Epithelial cell of prostate (primary cell): ENCODE results near the gene EPB42.
"Not testable (repeated sequence)": the region's sequence is repeated elsewhere in the genome, so short reads cannot be mapped to it uniquely, and the experiment has no call there.

Experiments
- DNase-seq: peaks from one replicate; pipeline ENCODE4 v3.0.0-alpha.2; 2011; ENCODE audit warnings: low read depth, low spot score
- H3K27ac ChIP-seq: fragments of 450-650 bp; 2 replicates; pipeline ENCODE4 v1.5.1; 2017; ENCODE audit warnings: mild to moderate bottlenecking

EPB42 gene

DNA sequence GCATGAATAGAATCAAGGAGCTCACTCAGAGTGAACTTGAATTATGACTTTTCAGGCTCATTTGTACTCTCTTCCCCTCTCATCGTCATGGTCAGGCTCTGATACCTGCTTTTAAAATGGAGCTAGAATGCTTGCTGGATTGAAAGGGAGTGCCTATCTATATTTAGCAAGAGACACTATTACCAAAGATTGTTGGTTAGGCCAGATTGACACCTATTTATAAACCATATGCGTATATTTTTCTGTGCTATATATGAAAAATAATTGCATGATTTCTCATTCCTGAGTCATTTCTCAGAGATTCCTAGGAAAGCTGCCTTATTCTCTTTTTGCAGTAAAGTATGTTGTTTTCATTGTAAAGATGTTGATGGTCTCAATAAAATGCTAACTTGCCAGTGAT lies 26.0 kb downstream of the EPB42 start:
- DNase-seq = no peak
- no peak overlapping the region for H3K27ac ChIP-seq

DNA sequence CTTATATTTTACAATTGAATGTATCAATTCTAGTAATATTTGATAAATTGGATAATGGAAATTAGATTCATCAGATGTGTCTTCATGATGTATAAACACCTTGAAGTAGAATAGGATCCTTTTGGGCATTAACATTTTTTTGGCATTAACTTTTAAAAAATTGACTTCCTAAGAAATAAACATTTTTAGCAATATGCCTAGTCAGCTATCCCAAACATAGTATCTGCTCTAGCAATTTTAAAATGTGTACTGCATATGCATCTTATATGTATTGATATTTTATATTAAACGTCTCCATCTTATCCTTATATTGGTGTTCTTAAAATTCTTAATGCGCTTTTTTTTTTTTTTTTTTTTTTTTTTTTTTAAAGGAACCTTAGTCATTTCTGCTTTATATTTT lies 27.1 kb downstream of the EPB42 start:
- no peak for DNase-seq
- no peak overlapping the region for H3K27ac ChIP-seq

- no peak overlapping the region for H3K27ac ChIP-seq
- DNase-seq = no peak
Observed at GRCh38 chr15:43190178-43190577, 30.6 kb downstream of the EPB42 start.

GRCh38 chr15:43189296-43189695 lies 31.5 kb downstream of the EPB42 start:
- DNase-seq = no peak
- H3K27ac ChIP-seq = no peak overlapping the region

DNA sequence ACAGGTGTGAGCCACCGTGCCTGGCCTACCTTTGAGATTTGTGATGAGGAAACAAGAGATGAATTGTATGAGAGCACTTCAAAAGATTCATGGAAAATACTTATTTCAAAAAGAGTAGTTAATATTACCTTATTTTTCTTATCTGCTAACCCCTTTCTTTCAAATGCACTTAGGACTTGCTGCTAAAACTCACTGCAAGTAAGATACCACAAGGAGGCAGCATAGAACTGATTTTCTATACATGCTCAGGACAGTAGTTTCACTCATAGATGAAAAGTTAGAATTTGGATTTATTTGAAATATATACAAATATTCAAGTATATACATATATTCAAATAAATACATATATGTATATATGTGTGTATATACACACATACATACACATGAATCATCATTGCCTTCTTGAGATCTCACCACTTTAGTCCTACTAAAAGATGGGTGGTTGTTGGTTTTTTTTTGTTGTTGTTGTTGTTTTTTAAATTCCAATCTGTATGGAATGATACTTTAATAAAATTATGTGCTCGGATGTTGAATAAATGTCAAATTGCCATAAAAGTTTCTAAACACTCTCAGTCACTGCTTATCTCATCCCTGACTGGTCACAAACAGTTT lies 33.2 kb downstream of the EPB42 start:
- DNase-seq = no peak
- H3K27ac ChIP-seq = no peak overlapping the region

DNA sequence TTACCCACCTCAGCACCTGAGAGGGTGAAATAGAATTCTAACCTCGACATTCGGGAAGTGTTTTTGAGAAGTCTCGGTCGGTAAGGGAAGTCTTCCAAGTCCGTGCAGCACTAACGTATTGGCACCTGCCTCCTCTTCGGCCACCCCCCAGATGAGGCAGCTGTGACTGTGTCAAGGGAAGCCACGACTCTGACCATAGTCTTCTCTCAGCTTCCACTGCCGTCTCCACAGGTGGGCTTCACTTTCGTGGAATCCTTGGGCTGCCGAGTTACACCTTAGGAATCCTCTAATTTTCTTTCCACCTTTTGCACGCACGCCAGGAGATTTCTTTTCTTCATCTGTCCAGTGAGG lies 34.8 kb downstream of the EPB42 start:
- DNase-seq = no peak
- H3K27ac ChIP-seq = peak overlapping the region; percentile 74

DNA sequence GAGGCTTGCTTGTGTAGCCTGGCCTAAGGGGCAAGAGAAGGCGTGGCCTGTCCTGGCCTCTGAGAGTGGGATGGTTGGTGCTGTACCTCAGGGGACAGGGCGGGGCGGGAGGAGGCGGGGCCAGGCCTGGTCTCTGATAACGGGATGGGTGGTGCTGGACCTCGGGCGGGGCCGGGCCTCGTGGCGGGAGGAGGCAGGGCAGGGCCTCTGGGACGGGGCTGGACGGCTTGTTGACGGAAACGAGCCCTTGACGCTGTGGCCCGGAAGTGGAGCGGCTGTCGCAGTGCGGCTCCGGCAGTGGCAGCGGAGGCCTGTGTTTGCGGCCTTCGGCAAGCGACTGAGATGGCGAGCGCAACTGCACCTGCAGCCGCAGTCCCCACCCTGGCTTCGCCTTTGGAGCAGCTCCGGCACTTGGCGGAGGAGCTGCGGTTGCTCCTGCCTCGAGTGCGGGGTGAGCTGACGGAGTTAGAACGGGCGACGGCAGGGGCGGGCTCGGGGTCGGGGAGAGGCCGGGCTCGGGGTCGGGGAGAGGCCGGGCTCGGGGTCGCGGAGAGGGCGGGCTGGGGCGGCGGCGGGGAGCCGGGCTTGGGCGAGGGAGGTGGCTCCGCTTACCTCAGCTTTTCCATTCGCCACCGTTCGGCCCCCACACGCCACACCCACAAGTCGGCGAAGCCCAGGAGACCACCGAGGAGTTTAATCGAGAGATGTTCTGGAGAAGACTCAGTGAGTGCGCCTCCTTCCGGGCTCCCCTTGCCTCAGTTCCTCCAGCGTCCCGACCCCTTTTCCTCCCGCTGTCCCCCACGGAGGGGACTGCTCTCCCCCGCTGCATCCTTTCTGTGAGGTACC lies 35.4 kb downstream of the EPB42 start, which contains the start of gene CCNDBP1:
TSS of gene CCNDBP1 (plus strand) at position 247 of the 846 bp plus-strand sequence. CDS start at position 343, 96 bp downstream.
- H3K27ac ChIP-seq = peak within 1 kb of the TSS; percentile 74
- DNase-seq = no peak

DNA sequence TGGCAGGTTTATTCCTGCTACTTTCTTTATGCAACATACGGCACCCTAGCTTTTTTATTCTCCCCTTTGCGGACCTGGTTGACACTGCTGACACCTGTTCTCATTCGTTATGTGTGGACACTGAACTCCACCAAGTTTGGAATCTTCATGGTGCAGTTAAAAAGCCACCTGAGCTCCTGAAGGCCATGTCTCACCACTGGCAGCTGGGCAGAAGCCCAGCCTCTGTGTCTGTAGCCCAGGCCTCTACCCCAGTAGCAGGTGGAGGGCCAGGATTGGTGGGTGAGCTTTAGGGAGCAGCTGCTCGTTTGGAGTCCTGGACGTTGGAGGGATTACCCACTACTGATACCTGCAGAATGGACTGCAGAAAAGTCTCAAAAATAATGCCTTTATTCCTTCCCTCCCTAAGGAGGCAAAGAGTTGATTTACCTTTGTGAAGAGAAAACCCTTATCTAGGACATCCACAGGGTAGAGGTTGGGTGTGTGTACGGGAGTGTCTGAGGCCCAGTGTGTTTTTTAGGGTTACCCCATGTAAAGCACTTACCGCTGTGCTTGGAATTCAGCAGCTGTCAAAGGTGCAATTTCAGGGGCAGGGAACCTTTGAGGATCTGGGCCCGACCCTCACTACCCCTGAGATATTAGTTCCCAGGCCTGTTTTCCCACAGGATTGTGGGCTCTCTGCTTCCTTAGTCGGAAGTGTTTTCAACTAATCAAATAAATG lies 36.3 kb downstream of the EPB42 start:
- H3K27ac ChIP-seq = peak overlapping the region; percentile 74
- DNase-seq = no peak

DNA sequence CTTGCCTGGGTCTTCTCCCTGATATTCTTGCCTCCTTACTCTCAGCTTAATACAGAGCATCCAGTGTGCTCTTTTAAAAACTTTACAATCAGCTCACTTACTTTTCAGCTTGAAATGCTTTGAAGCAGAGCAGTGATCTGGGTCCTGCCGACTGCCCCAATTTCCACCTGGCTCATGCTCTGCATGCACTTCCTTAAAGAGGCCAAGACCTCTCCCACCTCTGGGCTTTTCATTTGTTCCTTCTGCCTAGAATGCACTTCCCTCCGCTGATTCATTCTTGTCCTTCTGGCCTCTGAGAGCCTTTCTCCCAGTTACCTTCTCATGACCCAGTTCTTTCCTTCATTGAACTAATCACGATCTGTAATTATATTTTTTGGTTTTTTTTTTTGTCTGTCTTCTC lies 37.5 kb downstream of the EPB42 start:
- DNase-seq = no peak
- H3K27ac ChIP-seq = peak overlapping the region; percentile 7

DNA sequence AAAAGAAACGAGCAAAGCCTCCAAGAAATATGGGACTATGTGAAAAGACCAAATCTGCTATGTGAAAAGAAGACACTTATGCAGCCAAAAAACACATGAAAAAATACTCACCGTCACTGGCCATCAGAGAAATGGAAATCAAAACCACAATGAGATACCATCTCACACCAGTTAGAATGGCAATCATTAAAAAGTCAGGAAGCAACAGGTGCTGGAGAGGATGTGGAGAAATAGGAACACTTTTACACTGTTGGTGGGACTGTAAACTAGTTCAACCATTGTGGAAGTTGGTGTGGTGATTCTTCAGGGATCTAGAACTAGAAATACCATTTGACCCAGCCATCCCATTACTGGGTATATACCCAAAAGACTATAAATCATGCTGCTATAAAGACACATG lies 43.7 kb downstream of the EPB42 start:
- not testable (repeated sequence) for H3K27ac ChIP-seq

GRCh38 chr15:43175656-43176309 lies 45.0 kb downstream of the EPB42 start:
- not testable (repeated sequence) for DNase-seq, H3K27ac ChIP-seq

More for the DNA sequence above, 43.7 kb downstream of the EPB42 start:
- DNase-seq = not testable (repeated sequence)

GRCh38 chr15:43169888-43170287 lies 50.9 kb downstream of the EPB42 start:
- H3K27ac ChIP-seq = no peak overlapping the region
- DNase-seq = no peak

DNA sequence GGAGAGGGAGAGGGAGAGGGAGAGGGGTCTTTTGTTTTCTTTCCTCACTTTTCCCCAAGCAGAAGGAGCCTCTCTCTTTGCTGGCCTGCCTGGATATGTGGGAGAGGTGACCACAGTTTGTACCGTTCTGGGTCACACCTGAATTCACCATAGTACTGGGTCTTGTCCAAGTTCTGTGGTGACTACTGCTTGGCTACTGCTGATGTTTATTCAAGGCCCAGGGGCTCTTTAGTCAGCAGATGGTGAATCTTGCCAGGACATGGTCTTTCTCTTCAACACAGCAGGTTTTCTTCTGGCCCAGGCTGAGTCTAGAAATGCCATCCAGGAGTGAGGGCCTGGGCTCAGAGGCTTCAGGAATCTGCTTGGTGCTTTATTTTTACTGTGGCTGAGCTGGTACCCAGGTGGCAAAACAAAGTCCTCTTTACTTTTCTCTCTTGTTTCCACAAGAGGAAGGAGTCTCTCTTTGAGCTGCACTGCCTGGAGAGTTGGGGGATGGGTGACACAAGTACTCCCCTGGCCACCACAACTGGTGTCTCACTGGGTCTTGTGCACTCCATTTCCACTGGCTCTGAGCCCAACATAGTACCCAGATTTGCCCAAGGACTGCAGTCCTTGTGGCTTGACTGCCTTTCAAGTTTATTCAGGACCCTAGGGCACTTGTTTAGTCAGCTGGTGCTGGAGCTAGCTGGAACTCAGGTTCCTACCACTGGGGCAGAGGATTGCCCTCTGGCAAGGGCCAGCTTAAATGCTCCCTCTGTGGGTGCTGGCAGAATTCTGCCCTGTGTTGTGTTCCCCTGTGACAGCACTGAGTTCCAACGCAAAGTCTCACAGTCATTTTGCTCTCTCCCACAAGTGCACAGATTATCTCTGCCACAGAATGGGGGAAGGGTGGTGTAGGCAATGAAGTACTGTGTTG lies 52.4 kb downstream of the EPB42 start:
- H3K27ac ChIP-seq = peak overlapping the region; percentile 76
- DNase-seq = peak; percentile 74

- H3K27ac ChIP-seq, DNase-seq: not testable (repeated sequence)
Observed at GRCh38 chr15:43167261-43167660, 53.6 kb downstream of the EPB42 start.

DNA sequence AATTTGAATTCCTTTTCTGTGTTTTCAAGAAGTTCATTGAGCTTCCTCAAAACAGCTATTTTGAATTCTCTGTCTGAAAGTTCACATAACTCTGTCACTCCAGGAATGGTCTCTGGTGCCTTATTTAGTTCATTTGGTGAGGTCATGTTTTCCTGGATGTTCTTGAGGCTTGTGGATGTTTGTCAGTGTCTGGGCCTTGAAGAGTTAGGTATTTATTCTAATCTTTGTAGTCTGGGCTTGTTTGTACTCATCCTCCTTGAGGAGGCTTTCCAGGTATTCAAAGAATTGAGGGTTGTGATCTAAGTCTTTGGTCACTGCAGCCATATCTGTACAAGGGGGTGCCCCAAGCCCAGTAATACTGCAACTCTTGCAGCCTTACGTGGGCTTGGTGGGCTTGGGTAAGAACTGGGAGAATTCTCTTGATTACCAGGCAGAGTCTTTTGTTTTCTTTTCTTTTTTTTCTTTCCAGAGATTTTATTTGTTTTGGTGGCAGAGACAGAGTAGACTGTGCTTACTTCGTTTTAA lies 55.0 kb downstream of the EPB42 start:
- no peak for DNase-seq
- peak overlapping the region; percentile 43 for H3K27ac ChIP-seq

DNA sequence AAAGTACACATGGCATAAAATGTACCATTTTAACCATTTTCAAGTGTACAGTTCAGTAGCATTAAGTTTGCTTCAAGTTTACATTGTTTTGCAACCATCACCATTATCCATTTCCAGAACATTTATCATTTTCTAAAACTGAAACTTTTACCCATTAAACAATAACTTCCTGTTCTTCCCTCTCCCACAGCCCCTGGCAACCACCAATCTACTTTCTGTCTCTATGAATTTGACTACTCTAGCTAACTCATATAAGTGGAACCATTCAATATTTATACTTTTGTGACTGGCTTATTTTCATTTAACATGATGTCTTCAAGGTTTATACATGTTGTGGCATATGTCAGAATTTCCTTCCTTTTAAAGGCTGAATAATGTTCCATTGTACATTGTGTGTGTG lies 67.5 kb downstream of the EPB42 start:
- no peak for DNase-seq
- no peak overlapping the region for H3K27ac ChIP-seq

- H3K27ac ChIP-seq = peak overlapping the region; percentile 96
Observed at GRCh38 chr15:43151688-43152087, 69.1 kb downstream of the EPB42 start.

DNA sequence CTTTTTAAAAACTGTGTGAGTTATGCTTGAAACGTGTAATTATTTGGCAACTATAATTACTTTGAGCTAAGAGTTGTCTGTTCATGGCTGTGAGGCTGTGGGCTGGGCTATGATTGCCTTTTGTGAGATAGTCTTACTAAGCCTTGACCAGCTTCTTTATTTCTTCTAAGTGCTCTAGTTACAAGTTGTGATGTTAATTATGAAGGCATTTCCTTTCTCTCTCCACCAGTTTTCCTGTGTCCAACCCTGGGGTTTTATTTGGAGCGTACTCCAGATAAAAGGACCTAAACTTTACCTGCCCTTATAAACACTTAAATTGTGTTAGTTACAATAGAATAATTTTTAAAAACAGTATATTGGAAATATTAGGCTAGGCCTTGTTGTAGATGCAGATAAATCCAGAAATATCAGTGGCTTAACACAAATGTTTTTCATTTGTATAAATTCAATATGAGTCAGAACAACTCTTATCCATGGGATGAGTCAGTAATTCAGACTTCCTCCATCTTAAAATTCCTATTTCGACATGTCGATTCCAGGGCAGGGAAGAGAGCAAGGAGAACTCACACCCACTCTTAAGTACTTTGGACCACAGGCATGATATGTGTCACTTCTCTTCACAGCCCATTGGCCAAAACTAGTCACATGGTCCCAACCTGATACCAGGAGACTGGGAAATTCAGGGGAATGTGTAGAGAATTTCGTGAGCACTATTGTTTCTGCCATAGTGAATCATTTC lies 70.5 kb downstream of the EPB42 start:
- DNase-seq = peak; percentile 99
- H3K27ac ChIP-seq = peak overlapping the region; percentile 96

More at GRCh38 chr15:43151688-43152087, 69.1 kb downstream of the EPB42 start:
- no peak for DNase-seq
